Right cardiac atrium (tissue), 5 donors: Measurements from ENCODE around the gene PGAM2. TPM values are rescaled to one million over a fixed set of nuclear protein-coding genes. Genes with fewer than 3 reads are reported as not detected.
A peak's percentile ranks its signal among the peaks of the same experiment; 100 is the strongest.

Source experiments
- ATAC-seq, 2 donors: fragments of 200-7000 bp; cut with Tn5 transposase; one replicate each; pipeline versions ENCODE4 v1.8.0 to v1.9.1; 2020; ENCODE audit warnings: moderate library complexity in 2 of 2, mild to moderate bottlenecking in 1 of 2
- DNase-seq, 3 donors: peaks; one replicate each; pipeline ENCODE4 v3.0.0-alpha.2; 2020
- H3K27ac ChIP-seq: one replicate; pipeline ENCODE4 v1.5.1; 2013; ENCODE audit warnings: mild to moderate bottlenecking, low read length, control low read depth, moderate library complexity
- H3K27me3 ChIP-seq: one replicate; pipeline ENCODE4 v1.6.1; 2013; ENCODE audit not compliant: control insufficient read depth, insufficient read depth
- H3K4me1 ChIP-seq: one replicate; pipeline ENCODE4 v1.6.1; 2013; ENCODE audit warnings: low read length; ENCODE audit not compliant: control insufficient read depth, insufficient read depth
- H3K4me3 ChIP-seq: one replicate; pipeline ENCODE4 v1.5.1; 2013; ENCODE audit warnings: low read length, control low read depth
- H3K9me3 ChIP-seq: one replicate; pipeline ENCODE4 v1.6.1; 2013; ENCODE audit warnings: low read length; ENCODE audit not compliant: control insufficient read depth
- WGBS: extraction: QIAGEN DNeasy Blood & Tissue Kit; methylation state at CpG from one replicate; pipeline ENCODE4 v1.1.7; 2013; 5-methylcytosine and 5-hydroxymethylcytosine counted together
- intact Hi-C, 4 donors: fragments of 100-400 bp; cut with DNase I; formaldehyde crosslinking; loops; one replicate each; pipeline versions ENCODE4 v1.11.0 to v1.14.0; 2022 to 2023
- long read RNA-seq, 4 donors: library from polyadenylated mRNA; unstranded; transcript quantifications; one replicate each; pipeline ENCODE4 v2.0.0, GENCODE V29; 2020 to 2021
- polyA plus RNA-seq: library from polyadenylated mRNA; stranded (reverse); fragments of 200-250 nt; gene quantifications from one replicate; pipeline ENCODE4 v1.2.3, GENCODE V29; 2013
- total RNA-seq, 4 donors: library from RNA; stranded (reverse); fragmentation: NEBNext Ultra II Directional; extraction: Animal tissue kit (Norgen Biotek cat#: 25700); gene quantifications; one replicate each; pipeline ENCODE4 v1.2.1, GENCODE V29; 2021
- donor health status: healthy with polysubstance abuse.
- donor health status: DM: no; HTN: yes; CAD: no.
- donor health status: DM: no; HTN: no; CAD: no.
- donor health status: DM: no; HTN: yes; CAD: no; lungs with severe emphysema.
- donor health status: DM: yes; HTN: yes; CAD: no.

The PGAM2 gene
- total RNA-seq, result 1,000 to 10,000 TPM in 2 of 4 donors, 100 to 1,000 TPM in 2; 946 to 1,159 (median 1,024) TPM
- 2,530 TPM for polyA plus RNA-seq
- long read RNA-seq, donor 1, transcript PGAM2-201 (3 exons, 857 nt), result major isoform, 845 of 889 reads
- long read RNA-seq, donor 1, partial matches to known transcripts, result 20 of 889 reads
- long read RNA-seq, donor 1, other reads (novel, unspliced or antisense), result 24 of 889 reads
- long read RNA-seq, donor 2, transcript PGAM2-201 (3 exons, 857 nt), result major isoform, 805 of 874 reads
- long read RNA-seq, donor 2, partial matches to known transcripts, result 37 of 874 reads
- long read RNA-seq, donor 2, other reads (novel, unspliced or antisense), result 32 of 874 reads
- long read RNA-seq, donor 3, transcript PGAM2-201 (3 exons, 857 nt), result major isoform, 266 of 313 reads
- long read RNA-seq, donor 3, partial matches to known transcripts, result 19 of 313 reads
- long read RNA-seq, donor 3, other reads (novel, unspliced or antisense), result 28 of 313 reads
- long read RNA-seq, donor 4, transcript PGAM2-201 (3 exons, 857 nt), result major isoform, 566 of 619 reads
- long read RNA-seq, donor 4, partial matches to known transcripts, result 27 of 619 reads
- long read RNA-seq, donor 4, other reads (novel, unspliced or antisense), result 26 of 619 reads

DNA sequence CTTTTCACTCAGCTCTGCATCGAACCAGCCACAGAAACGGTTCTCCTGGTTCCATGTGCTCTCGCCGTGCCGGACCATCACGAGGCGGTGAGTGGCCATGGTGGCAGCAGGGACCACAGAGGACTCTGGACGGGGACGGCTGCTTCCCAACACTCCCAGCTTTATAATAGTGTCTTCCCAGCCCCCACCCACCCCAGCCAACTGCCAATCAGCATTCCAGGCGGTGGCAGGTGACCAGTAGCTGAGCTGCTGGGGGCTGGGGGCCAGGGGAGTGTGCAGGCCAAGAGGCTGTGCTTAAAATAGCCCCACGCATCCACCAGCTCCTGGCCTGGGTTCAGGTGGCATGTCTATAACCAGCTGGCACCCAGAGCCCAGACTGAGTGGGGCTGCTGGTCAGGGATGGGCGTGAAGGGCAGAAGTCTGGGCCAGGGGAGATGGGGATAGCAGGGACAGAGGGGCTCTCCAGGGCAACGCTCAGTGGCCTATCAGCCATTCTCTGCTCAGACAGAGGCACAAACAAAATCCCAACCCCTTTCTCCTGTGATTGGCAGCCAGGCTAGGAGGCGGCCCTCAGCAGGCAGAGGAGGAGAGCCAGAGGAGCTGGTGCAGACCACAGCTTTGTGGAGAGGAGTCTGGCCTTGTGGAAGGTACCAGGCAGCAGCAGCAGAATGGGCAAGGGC is at the start of gene PGAM2:
PGAM2 (minus strand) TSS at position 137 of the 680 bp plus-strand sequence; CDS start at position 99, 38 bp downstream.
- ATAC-seq, result peak; percentile 56 to 65

DNA sequence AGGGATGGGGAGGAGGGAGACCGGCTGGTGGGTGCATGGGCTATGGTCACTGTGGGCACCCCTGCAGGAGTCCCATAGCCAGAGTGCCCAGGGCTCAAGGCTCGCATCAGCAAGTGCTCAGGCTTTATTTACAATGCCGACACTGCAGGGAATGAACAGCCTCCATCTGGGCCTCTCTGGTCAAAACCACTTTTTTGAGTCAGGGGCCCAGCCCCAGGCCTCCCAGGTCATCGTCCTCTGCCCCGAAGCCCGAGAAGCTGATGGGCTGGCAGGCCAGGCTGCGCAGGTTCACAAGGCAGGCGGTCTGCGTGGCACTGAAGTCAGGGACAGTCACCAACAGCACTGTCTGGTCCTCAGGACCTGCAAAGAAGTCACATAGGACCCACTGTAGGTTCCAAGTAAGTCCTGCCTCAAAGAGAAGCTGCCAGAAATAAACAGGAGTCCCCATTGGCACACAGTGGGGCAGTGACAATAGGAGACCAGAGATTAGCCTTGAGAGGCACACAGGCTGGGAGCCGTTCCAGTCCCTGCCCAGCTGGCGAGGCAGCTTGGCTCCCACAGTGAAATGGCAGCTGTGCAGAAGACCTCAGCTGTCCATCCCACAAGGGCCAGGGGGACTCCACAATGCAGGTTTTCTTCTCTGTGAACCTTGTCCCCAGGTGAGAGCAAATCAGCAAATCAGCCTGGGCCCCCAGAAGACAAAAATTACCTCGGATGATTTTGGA is 49.4 kb upstream of the PGAM2 start:
- no peaks in the 10 kb centered on the region for H3K9me3 ChIP-seq
- peak overlapping the region; percentile 38 for H3K27ac ChIP-seq
- H3K4me3 ChIP-seq, result no peak overlapping the region
- intact Hi-C loops, result no loop called here
- whole genome bisulfite sequencing, result 70% methylated on average over 12 of the region's 12 CpGs
- H3K4me1 ChIP-seq, result no peaks in the 10 kb centered on the region
- DNase-seq (peak; percentile 55 to 87 (median 81)), ATAC-seq (peak; percentile 36 to 61)
- H3K27me3 ChIP-seq, result no peaks in the 10 kb centered on the region

More for the DNA sequence above, at the start of gene PGAM2:
- Histone ChIP-seq H3K4me1 (peaks cover 13% of the 10 kb centered on the region), H3K27me3 (no peaks in the 10 kb centered on the region), H3K4me3 (peak within 1 kb of the TSS; percentile 54), H3K27ac (peak within 1 kb of the TSS; percentile 52), H3K9me3 (no peaks in the 10 kb centered on the region)
- 12% methylated on average over 14 of the region's 14 CpGs for WGBS
- DNase-seq, result peak; percentile 78 to 92 (median 89)
- intact Hi-C loops, result no loop called here

DNA sequence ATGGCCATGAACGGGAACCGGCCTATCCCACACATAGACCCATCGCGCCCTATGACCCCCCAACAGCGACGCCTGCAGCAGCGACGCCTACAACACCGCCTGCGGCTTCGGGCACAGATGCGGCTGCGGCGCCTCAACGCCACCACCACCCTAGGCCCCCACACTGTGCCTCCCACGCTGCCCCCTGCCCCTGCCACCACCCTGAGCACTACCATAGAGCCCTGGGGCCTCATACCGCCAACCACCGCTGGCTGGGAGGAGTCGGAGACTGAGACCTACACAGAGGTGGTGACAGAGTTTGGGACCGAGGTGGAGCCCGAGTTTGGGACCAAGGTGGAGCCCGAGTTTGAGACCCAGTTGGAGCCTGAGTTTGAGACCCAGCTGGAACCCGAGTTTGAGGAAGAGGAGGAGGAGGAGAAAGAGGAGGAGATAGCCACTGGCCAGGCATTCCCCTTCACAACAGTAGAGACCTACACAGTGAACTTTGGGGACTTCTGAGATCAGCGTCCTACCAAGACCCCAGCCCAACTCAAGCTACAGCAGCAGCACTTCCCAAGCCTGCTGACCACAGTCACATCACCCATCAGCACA is 48.5 kb upstream of the PGAM2 start:
- H3K9me3 ChIP-seq, result no peaks in the 10 kb centered on the region
- no peaks in the 10 kb centered on the region for H3K4me1 ChIP-seq
- WGBS, result 80% methylated on average over 24 of the region's 24 CpGs
- no peak overlapping the region for H3K27ac ChIP-seq
- DNase-seq (peak in 1 of 3 donors; percentile 21), ATAC-seq (peak in 1 of 2 donors; percentile 3)
- H3K27me3 ChIP-seq, result no peaks in the 10 kb centered on the region
- intact Hi-C loops, result no loop called here
- no peak overlapping the region for H3K4me3 ChIP-seq

DNA sequence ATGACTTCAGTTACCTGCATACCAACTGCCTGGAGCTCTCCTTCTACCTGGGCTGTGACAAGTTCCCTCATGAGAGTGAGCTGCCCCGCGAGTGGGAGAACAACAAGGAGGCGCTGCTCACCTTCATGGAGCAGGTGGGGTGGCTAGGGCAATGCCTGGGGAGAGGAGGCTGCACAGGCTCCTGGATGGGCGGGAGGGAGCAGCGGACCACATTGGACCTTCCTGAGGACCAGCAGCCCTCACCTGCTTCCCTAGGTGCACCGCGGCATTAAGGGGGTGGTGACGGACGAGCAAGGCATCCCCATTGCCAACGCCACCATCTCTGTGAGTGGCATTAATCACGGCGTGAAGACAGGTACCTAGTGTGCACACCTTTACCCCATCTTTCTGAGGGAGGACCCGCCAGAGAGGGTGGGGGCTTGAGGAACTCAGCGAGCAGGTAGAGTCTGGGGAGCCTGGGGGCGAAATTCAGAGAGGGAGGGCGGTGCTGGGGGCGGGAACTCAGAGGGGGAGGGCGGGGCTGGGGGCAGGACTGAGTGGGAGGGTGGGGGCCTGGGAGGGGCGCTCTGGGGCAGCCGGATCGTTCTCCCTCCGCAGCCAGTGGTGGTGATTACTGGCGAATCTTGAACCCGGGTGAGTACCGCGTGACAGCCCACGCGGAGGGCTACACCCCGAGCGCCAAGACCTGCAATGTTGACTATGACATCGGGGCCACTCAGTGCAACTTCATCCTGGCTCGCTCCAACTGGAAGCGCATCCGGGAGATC is 47.8 kb upstream of the PGAM2 start:
- Histone ChIP-seq H3K9me3 (no peaks in the 10 kb centered on the region), H3K4me1 (no peaks in the 10 kb centered on the region), H3K27me3 (no peaks in the 10 kb centered on the region), H3K4me3 (no peak overlapping the region), H3K27ac (no peak overlapping the region)
- no peak for ATAC-seq
- intact Hi-C loops, result no loop called here
- WGBS, result 85% methylated on average over 34 of the region's 34 CpGs
- peak in 1 of 3 donors; percentile 13 for DNase-seq

DNA sequence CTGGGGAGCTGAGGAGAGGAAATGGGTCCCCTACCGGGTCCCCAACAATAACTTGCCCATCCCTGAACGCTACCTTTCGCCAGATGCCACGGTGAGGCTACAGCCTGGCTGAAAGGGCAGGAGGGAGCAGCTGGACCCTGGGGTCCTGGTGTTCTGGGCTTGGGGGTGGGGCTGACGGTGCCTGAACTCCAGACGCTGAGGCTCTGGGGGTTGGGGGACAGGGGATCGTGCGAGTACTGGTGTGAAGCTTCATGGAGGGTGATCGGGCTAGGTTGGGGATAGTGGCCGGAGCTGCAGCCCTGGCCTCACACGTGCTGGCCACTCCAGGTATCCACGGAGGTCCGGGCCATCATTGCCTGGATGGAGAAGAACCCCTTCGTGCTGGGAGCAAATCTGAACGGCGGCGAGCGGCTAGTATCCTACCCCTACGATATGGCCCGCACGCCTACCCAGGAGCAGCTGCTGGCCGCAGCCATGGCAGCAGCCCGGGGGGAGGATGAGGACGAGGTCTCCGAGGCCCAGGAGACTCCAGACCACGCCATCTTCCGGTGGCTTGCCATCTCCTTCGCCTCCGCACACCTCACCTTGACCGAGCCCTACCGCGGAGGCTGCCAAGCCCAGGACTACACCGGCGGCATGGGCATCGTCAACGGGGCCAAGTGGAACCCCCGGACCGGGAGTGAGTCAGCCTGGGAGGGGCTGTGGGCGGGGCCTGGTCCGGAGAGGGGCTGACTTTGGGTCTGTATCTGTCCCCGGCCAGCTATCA is 47.0 kb upstream of the PGAM2 start:
- intact Hi-C loops, result no loop called here
- ATAC-seq (no peak), DNase-seq (peak in 1 of 3 donors; percentile 28)
- Histone ChIP-seq H3K27ac (no peak overlapping the region), H3K9me3 (no peaks in the 10 kb centered on the region), H3K4me3 (no peak overlapping the region), H3K4me1 (no peaks in the 10 kb centered on the region), H3K27me3 (no peaks in the 10 kb centered on the region)
- 70% methylated on average over 41 of the region's 41 CpGs for WGBS

DNA sequence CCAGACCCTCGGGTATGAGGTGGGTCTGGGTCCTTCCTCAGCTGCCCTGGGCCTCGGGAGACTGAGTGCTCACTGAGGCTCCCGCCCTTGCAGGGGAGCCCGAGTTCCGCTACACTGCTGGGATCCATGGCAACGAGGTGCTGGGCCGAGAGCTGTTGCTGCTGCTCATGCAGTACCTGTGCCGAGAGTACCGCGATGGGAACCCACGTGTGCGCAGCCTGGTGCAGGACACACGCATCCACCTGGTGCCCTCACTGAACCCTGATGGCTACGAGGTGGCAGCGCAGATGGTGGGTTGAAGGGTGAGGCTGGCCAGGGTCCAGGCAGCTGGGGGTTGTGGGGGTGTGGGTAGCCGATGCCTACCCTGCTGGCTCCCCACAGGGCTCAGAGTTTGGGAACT is 46.4 kb upstream of the PGAM2 start:
- DNase-seq (peak in 1 of 3 donors; percentile 24), ATAC-seq (no peak)
- intact Hi-C loops, result no loop called here
- Histone ChIP-seq H3K4me1 (no peaks in the 10 kb centered on the region), H3K4me3 (no peak overlapping the region), H3K27ac (no peak overlapping the region), H3K27me3 (no peaks in the 10 kb centered on the region), H3K9me3 (no peaks in the 10 kb centered on the region)
- WGBS, result 86% methylated on average over 16 of the region's 16 CpGs

DNA sequence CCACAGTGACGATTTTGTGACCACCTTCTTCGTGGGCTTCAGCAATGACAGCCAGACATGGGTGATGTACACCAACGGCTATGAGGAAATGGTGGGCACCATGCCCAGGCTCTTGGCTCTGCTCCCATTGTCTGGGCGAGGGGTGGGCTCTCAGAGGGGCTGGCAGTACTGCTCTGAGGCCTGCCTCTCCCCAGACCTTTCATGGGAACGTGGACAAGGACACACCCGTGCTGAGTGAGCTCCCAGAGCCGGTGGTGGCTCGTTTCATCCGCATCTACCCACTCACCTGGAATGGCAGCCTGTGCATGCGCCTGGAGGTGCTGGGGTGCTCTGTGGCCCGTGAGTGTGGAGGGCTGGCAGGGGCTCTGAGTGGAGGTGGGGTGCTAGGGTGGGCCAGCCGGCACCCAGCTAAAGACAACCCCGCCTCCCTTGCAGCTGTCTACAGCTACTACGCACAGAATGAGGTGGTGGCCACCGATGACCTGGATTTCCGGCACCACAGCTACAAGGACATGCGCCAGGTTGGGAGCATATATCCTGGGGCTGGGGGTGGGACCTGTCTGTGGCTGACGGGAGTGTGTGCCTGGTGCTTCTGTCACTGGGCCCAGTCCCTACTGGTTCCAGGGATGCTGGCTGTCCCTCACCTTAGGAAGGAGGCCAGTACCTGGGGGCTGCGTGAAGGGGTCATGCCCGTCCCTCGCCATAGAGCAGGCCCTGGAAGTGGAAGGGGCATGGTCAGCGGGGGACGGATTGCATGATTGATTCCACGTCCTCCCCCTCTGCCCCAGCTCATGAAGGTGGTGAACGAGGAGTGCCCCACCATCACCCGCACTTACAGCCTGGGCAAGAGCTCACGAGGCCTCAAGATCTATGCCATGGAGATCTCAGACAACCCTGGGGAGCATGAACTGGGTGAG is 45.6 kb upstream of the PGAM2 start:
- intact Hi-C loops, result no loop called here
- ATAC-seq (no peak), DNase-seq (peak in 1 of 3 donors; percentile 20)
- Histone ChIP-seq H3K27ac (no peak overlapping the region), H3K4me1 (no peaks in the 10 kb centered on the region), H3K27me3 (no peaks in the 10 kb centered on the region), H3K4me3 (no peak overlapping the region), H3K9me3 (no peaks in the 10 kb centered on the region)
- WGBS, result 69% methylated on average over 27 of the region's 27 CpGs

DNA sequence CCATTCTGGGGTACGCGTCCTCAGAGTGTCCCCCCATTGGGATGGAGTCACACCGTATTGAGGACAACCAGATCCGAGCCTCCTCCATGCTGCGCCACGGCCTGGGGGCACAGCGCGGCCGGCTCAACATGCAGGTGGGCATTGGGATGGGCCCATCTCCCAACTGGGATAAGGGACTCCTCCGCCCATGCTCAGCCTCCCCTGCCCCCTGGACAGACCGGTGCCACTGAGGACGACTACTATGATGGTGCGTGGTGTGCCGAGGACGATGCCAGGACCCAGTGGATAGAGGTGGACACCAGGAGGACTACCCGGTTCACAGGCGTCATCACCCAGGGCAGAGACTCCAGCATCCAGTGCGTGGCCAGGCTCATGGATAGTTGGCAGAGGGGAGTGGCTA is 44.6 kb upstream of the PGAM2 start:
- intact Hi-C loops, result no loop called here
- ATAC-seq, result no peak
- no peaks in the 10 kb centered on the region for H3K27me3 ChIP-seq
- H3K9me3 ChIP-seq, result no peaks in the 10 kb centered on the region
- DNase-seq, result no peak
- 90% methylated on average over 18 of the region's 18 CpGs for WGBS
- H3K27ac ChIP-seq, result no peak overlapping the region
- no peaks in the 10 kb centered on the region for H3K4me1 ChIP-seq
- no peak overlapping the region for H3K4me3 ChIP-seq
